Right atrium auricular region (tissue), 2 donors: Measurements from ENCODE around the gene PLA2G6. TPM values are rescaled to one million over a fixed set of nuclear protein-coding genes. Genes with fewer than 3 reads are reported as not detected.

Experiments
- DNase-seq: peaks from one replicate; pipeline ENCODE4 v3.0.0-alpha.2; 2019; ENCODE audit warnings: low spot score
- H3K27ac ChIP-seq, 2 donors: fragments of 200-600 bp; sonication (generic); 1 replicate in 1 of 2; 2 replicates in 1 of 2; pipeline ENCODE4 v1.5.1; 2016 to 2019
- H3K27me3 ChIP-seq, 2 donors: fragments of 200-600 bp; sonication (generic); one replicate each; pipeline versions ENCODE4 v1.5.1 to v1.6.0; 2017 to 2019
- H3K36me3 ChIP-seq: fragments of 200-600 bp; sonication (generic); one replicate; pipeline ENCODE4 v1.5.1; 2016
- H3K4me1 ChIP-seq, 2 donors: fragments of 200-600 bp; sonication (generic); one replicate each; pipeline versions ENCODE4 v1.5.1 to v1.6.0; 2017 to 2019
- H3K4me3 ChIP-seq, 2 donors: fragments of 200-600 bp; sonication (generic); 1 replicate in 1 of 2; 2 replicates in 1 of 2; pipeline ENCODE4 v1.5.1; 2017 to 2019; ENCODE audit warnings: mild to moderate bottlenecking in 1 of 2, moderate library complexity in 1 of 2
- H3K9me3 ChIP-seq, 2 donors: fragments of 200-600 bp; sonication (generic); one replicate each; pipeline ENCODE4 v1.5.1; 2019
- CTCF ChIP-seq, 2 donors: fragments of 200-600 bp; sonication (generic); IDR thresholded peaks; one replicate each; pipeline ENCODE4 v1.5.1; 2019; ENCODE audit warnings: antibody characterized with exemption in 2 of 2
- total RNA-seq, 2 donors: library from RNA; depleted of rRNA; stranded (reverse); fragments of >200 nt; gene quantifications; one replicate each; pipeline ENCODE4 v1.1.0, GENCODE V29; 2016

PLA2G6 gene
- total RNA-seq, 2 donors from 2014 or later: 9.0 to 15.6 TPM

- no peaks in the 10 kb centered on the region for H3K36me3 ChIP-seq
- peaks cover 0 to 16% of the 10 kb centered on the region in 2 donors for H3K4me1 ChIP-seq
- no peaks in the 10 kb centered on the region for H3K9me3 ChIP-seq
- no peak overlapping the region for H3K4me3 ChIP-seq
- H3K27ac ChIP-seq: no peak overlapping the region
- H3K27me3 ChIP-seq: no peaks in the 10 kb centered on the region
- no peak for DNase-seq
- TF ChIP-seq CTCF (IDR thresholded peaks at IDR 0.05): no peak
These were observed 93.8 kb downstream of the PLA2G6 start for GRCh38 chr22:38087855-38088254.

- H3K27ac ChIP-seq: no peak overlapping the region
- no peaks in the 10 kb centered on the region for H3K27me3 ChIP-seq
- TF ChIP-seq CTCF (IDR thresholded peaks at IDR 0.05): no peak
- H3K36me3 ChIP-seq: no peaks in the 10 kb centered on the region
- H3K4me3 ChIP-seq: no peak overlapping the region
- H3K4me1 ChIP-seq: peaks cover 0 to 22% of the 10 kb centered on the region in 2 donors
- H3K9me3 ChIP-seq: no peaks in the 10 kb centered on the region
- DNase-seq: no peak
These were observed 94.7 kb downstream of the PLA2G6 start for GRCh38 chr22:38086942-38087341.

GRCh38 chr22:38086001-38086845 lies 95.4 kb downstream of the PLA2G6 start:
- H3K4me3 ChIP-seq: no peak overlapping the region
- no peak overlapping the region for H3K27ac ChIP-seq
- H3K9me3 ChIP-seq: no peaks in the 10 kb centered on the region
- TF ChIP-seq CTCF (IDR thresholded peaks at IDR 0.05): no peak
- H3K4me1 ChIP-seq: peaks cover 0 to 29% of the 10 kb centered on the region in 2 donors
- no peaks in the 10 kb centered on the region for H3K27me3 ChIP-seq
- DNase-seq: no peak
- H3K36me3 ChIP-seq: no peaks in the 10 kb centered on the region

GRCh38 chr22:38085501-38085900 lies 96.1 kb downstream of the PLA2G6 start:
- Histone ChIP-seq H3K4me3 (no peak overlapping the region), H3K4me1 (peaks cover 0 to 35% of the 10 kb centered on the region in 2 donors), H3K9me3 (no peaks in the 10 kb centered on the region), H3K27ac (no peak overlapping the region), H3K36me3 (no peaks in the 10 kb centered on the region), H3K27me3 (no peaks in the 10 kb centered on the region)
- TF ChIP-seq CTCF (IDR thresholded peaks at IDR 0.05): no peak
- DNase-seq: no peak

- Histone ChIP-seq H3K27ac (no peak overlapping the region), H3K4me1 (peaks cover 0 to 37% of the 10 kb centered on the region in 2 donors), H3K27me3 (no peaks in the 10 kb centered on the region), H3K9me3 (no peaks in the 10 kb centered on the region), H3K4me3 (no peak overlapping the region), H3K36me3 (no peaks in the 10 kb centered on the region)
- no peak for TF ChIP-seq CTCF (IDR thresholded peaks at IDR 0.05)
- DNase-seq: no peak
These were observed 96.6 kb downstream of the PLA2G6 start for GRCh38 chr22:38085056-38085455.
